Cerebellar nuclear complex (tissue), 1 donor: ENCODE measurements around the gene ADGRA3.

ENCODE experiments used
- DNase-seq, 2 experiments: peaks; one replicate each; lab custom pipeline; 2025; lab: John Stamatoyannopoulos, UW

ADGRA3 gene

DNA sequence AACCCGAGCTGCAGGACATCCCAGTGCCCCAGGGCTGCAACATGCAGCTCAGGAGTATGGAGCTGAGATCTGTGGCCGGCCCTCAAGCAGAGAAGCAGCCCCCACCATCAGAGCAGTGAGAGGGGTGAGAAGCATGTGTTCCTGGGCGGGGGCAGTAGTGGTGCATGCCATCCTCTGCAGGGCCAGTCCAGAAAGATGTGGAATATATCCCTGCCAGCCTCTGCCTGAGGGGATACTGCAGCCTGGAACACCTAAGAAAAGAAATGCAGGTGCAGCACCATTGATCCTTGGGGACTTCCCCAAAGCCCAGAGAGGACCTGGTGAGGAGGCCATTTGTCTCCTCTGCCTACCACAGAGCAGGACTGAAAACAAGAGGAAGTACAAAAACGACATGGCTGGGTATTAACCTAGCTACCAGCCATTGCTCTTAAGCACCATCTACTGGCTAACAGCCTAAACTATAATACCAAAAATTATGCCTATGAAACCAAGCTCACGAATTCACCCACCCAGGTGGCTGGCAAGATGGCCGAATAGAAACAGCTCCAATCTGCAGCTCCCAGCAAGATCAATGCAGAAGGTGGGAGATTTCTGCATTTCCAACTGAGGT, 158.8 kb downstream of the ADGRA3 start:
- no peak for DNase-seq

DNA sequence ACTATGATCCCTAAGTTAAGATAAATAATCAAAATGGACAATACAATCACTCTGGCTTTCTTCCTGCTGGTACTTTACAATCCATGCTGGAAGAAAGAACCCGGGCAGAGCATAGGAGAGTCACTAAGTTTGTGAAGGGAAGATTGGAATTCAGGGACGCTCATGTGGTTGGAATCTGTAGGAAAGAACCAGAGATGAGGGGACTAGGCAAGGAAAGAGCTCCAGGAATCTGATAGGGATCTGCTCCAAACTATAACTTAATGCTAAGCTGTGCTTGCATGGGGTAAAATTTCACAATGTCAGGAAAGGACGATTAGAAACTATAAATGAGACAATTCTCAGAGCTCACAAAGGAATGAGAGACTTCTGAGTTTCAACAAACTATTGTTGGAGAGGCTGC, 167.5 kb downstream of the ADGRA3 start:
- DNase-seq = no peak

GRCh38 chr4:22345678-22346077, 170.2 kb downstream of the ADGRA3 start:
- DNase-seq = no peak

DNA sequence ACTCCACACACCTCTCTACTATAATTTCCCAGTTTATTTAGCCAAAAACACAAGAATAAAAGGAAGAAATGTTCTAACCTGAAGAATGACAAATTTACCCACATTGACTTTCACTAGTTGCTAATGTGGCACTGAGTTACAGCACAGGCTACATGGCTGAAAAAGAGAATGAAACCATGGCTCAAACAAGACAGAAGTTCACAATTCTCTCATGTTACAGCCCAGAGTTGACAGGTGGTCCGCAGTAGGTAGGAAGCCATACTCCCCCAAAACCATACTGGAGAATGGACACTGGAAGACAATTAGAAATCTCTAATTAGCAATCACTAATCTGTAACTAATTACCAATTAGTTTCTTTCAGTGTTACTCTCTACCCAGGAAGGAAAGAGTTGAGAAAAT, 170.8 kb downstream of the ADGRA3 start:
- DNase-seq = no peak

DNA sequence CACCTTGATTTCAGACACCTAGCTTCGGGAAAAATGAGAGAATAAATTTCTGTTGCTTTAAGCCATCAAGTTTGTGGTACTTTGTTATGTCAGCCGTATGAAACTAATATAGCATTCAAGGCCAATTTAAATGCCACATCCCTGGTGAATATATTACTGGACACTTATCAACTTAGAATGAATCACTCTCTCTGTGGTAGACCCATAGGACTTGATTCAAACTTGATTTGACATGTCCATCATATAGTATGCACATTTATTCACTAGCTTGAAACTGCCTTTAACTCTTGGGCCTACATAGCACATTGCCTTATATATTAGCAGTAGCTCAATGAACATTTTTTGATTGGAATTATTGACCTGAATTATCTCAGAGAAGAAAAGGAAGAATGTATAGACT, 172.3 kb downstream of the ADGRA3 start:
- no peak for DNase-seq

DNA sequence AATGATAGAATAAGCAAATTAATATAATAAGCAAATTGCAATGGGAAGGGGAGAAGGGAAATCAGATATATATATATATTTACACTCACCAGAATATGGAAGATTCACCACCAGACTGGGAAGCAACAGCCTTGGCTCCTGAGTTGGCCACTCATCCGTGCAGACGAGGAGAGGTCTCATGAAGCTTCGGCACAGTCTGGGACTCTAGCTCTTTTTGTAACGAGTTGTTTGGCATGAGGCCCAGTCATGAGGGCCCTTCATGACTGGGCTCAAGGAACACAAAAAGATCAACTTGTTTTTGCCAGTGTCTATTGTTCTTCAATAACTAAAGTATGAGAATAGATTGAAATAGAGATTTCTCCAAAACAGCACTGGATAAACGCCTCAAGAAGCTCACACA, 176.4 kb downstream of the ADGRA3 start:
- DNase-seq = no peak

DNA sequence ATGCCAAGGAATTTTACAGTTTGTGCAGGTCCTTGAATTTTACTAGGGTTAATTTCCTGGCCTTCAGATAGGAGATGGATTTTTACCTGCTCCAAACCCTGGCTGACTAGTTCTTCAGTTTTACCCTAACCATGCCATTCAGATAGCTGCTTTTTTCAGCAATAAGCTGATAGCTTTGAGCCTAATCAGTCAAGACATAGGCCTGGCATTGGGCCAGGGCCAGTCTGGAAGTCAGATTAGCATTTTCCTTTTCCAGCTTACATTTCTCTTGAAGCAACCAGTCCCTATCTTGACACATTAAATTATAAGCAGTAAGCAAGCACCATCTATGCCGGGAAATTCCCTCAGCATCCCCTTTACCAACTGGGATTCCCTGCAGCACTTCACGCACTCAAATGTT, 177.1 kb downstream of the ADGRA3 start:
- DNase-seq = peak in 1 of 2 experiments; percentile 11
